Measurements from ENCODE around the gene DNMT3L. TPM values are rescaled to one million over a fixed set of nuclear protein-coding genes. Genes with fewer than 3 reads are reported as not detected.

Gene DNMT3L
- polyA plus RNA-seq, 1 donor (not counting 4 experiments of a cell fraction or from before 2014, with no cell fraction given), result not detected

DNA sequence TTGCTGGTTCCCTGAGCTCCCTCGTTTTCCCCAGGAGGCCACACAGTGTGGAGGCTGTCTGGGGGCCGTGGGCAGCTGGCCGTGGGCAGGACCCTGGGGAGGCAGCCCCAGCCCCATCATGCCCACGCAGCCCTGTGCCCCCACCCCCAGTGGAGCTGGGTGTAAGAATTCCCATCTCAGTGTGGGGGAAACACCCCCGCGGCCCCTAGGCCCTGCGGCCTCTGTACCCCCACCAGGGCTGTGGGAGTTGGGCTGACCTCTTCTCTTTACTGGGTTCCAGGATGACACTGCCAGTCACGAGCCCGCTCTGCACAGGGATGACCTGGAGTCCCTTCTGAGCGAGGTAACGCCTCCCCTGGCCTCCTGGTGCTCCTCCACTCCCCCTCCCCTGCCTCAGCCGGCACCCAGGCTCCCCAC lies 34.4 kb upstream of the DNMT3L start:
- Histone ChIP-seq H3K27me3 (ENCODE audit: control insufficient read depth, extremely low read depth, insufficient read depth, low read length) (peaks cover 13% of the 10 kb centered on the region), H3K4me1 (ENCODE audit: control insufficient read depth, extremely low read depth, insufficient read depth, low read length) (peaks cover 11% of the 10 kb centered on the region), H3K4me2 (ENCODE audit: control insufficient read depth, extremely low read depth, insufficient read depth, low read depth, low read length) (no peak overlapping the region), H3K9me1 (ENCODE audit: control insufficient read depth, extremely low read depth, insufficient read depth, low read length) (no peaks in the 10 kb centered on the region), H3K36me3 (ENCODE audit: control insufficient read depth in 2 of 2, extremely low read depth in 1 of 2, insufficient read depth in 2 of 2, low read length in 2 of 2) (no peaks in the 10 kb centered on the region), H2AFZ (ENCODE audit: control insufficient read depth, low read length) (no peak overlapping the region), H3K4me3 (ENCODE audit: control insufficient read depth in 2 of 3, extremely low read depth in 1 of 3, insufficient read depth in 2 of 3, low read depth in 1 of 3, low read length in 3 of 3) (no peak overlapping the region), H4K20me1 (ENCODE audit: control insufficient read depth, extremely low read depth, insufficient read depth, low read length) (peaks cover 4% of the 10 kb centered on the region), H3K27ac (ENCODE audit: control insufficient read depth, insufficient read depth, low read length) (no peak overlapping the region), H3K9ac (ENCODE audit: control insufficient read depth, extremely low read depth, insufficient read depth, low read length) (no peak overlapping the region), H3K79me2 (ENCODE audit: control insufficient read depth, insufficient read depth, low read length) (peaks cover 6% of the 10 kb centered on the region), H3K9me3 (ENCODE audit: control insufficient read depth, low read depth, low read length) (no peaks in the 10 kb centered on the region)
- dilution Hi-C loops (cut with MboI; ENCODE audit: extremely low pct_ligation_motif_present, low sequenced_read_pairs), result no loop called here
- FAIRE-seq, result no peak
- DNase-seq (ENCODE audit: low read depth, low spot score), result no peak
- TF ChIP-seq, protein P1, sequence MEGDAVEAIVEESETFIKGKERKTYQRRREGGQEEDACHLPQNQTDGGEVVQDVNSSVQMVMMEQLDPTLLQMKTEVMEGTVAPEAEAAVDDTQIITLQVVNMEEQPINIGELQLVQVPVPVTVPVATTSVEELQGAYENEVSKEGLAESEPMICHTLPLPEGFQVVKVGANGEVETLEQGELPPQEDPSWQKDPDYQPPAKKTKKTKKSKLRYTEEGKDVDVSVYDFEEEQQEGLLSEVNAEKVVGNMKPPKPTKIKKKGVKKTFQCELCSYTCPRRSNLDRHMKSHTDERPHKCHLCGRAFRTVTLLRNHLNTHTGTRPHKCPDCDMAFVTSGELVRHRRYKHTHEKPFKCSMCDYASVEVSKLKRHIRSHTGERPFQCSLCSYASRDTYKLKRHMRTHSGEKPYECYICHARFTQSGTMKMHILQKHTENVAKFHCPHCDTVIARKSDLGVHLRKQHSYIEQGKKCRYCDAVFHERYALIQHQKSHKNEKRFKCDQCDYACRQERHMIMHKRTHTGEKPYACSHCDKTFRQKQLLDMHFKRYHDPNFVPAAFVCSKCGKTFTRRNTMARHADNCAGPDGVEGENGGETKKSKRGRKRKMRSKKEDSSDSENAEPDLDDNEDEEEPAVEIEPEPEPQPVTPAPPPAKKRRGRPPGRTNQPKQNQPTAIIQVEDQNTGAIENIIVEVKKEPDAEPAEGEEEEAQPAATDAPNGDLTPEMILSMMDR (optimal IDR thresholded peaks at IDR 0.05 in 1 of 3, IDR thresholded peaks at IDR 0.05 in 1 of 3, conservative IDR thresholded peaks at IDR 0.05 in 1 of 3; ENCODE audit: extremely low read depth in 1 of 3, insufficient read depth in 2 of 3, low read length in 3 of 3), result no peak
- no peak for TF ChIP-seq EZH2 (IDR thresholded peaks at IDR 0.05; ENCODE audit: low read length)

DNA sequence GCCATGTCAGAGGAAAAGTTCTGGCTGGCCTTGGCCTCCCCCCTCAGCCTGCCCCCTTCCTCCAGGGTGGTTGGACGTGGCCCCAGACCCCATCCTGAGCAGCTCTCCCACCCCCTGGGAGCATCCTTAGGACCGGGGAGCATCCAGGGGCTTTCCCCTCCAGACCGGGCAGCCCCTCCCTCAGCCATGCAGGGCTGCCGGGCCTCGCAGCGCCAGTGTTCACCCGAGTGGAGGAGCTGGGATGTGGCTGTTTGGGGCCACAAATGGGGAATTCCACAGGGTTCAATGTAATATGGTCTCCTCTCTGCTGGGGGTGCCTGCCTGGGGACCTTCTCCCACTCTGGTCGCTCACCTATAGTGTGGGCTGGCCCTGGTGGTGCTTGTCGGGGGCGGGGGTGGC lies 33.9 kb upstream of the DNMT3L start:
- H3K27ac ChIP-seq (ENCODE audit: control insufficient read depth, insufficient read depth, low read length), result no peak overlapping the region
- DNase-seq (ENCODE audit: low read depth, low spot score) (no peak), FAIRE-seq (no peak)
- dilution Hi-C loops (cut with MboI; ENCODE audit: extremely low pct_ligation_motif_present, low sequenced_read_pairs), result no loop called here
- no peak overlapping the region for H3K4me2 ChIP-seq (ENCODE audit: control insufficient read depth, extremely low read depth, insufficient read depth, low read depth, low read length)
- no peak overlapping the region for H3K4me3 ChIP-seq (ENCODE audit: control insufficient read depth in 2 of 3, extremely low read depth in 1 of 3, insufficient read depth in 2 of 3, low read depth in 1 of 3, low read length in 3 of 3)
- H3K27me3 ChIP-seq (ENCODE audit: control insufficient read depth, extremely low read depth, insufficient read depth, low read length), result peaks cover 13% of the 10 kb centered on the region
- no peaks in the 10 kb centered on the region for H3K9me1 ChIP-seq (ENCODE audit: control insufficient read depth, extremely low read depth, insufficient read depth, low read length)
- H3K79me2 ChIP-seq (ENCODE audit: control insufficient read depth, insufficient read depth, low read length), result peaks cover 2% of the 10 kb centered on the region
- no peak overlapping the region for H2AFZ ChIP-seq (ENCODE audit: control insufficient read depth, low read length)
- H3K4me1 ChIP-seq (ENCODE audit: control insufficient read depth, extremely low read depth, insufficient read depth, low read length), result peaks cover 7% of the 10 kb centered on the region
- H4K20me1 ChIP-seq (ENCODE audit: control insufficient read depth, extremely low read depth, insufficient read depth, low read length), result peaks cover 4% of the 10 kb centered on the region
- H3K9me3 ChIP-seq (ENCODE audit: control insufficient read depth, low read depth, low read length), result no peaks in the 10 kb centered on the region
- no peak for TF ChIP-seq EZH2 (IDR thresholded peaks at IDR 0.05; ENCODE audit: low read length)
- TF ChIP-seq, protein P1 (optimal IDR thresholded peaks at IDR 0.05 in 1 of 3, IDR thresholded peaks at IDR 0.05 in 1 of 3, conservative IDR thresholded peaks at IDR 0.05 in 1 of 3; ENCODE audit: extremely low read depth in 1 of 3, insufficient read depth in 2 of 3, low read length in 3 of 3), result no peak
- H3K9ac ChIP-seq (ENCODE audit: control insufficient read depth, extremely low read depth, insufficient read depth, low read length), result no peak overlapping the region
- H3K36me3 ChIP-seq (ENCODE audit: control insufficient read depth in 2 of 2, extremely low read depth in 1 of 2, insufficient read depth in 2 of 2, low read length in 2 of 2), result no peaks in the 10 kb centered on the region
